A549 (cell line): ENCODE measurements around the gene UBE2G2. TPM values are rescaled to one million over a fixed set of nuclear protein-coding genes. Genes with fewer than 3 reads are reported as not detected.

ENCODE experiments used
- ATAC-seq, 2 experiments: fragments of 200-7000 bp in 1 of 2; fragments of >200 bp in 1 of 2; cut with Nextera tagmentation in 1 of 2; cut with Tn5 transposase in 1 of 2; 3 replicates each; pipeline versions ENCODE4 v1.8.0 to v1.9.1; 2018 to 2020; ENCODE audit warnings: mild to moderate bottlenecking in 1 of 2, moderate library complexity in 1 of 2
- CTCF ChIA-PET: fragments of 300-600 bp; sonication (Branson Sonifier 250); formaldehyde crosslinking; extraction: SDS; loops from one replicate; lab custom pipeline; 2021; ENCODE audit warnings: antibody characterized with exemption, inconsistent platforms; lab: Yijun Ruan, JAX
- POLR2A ChIA-PET: fragments of 350-600 bp; formaldehyde crosslinking; extraction: SDS; loops from one replicate; lab custom pipeline; 2021; ENCODE audit warnings: antibody characterized with exemption, inconsistent platforms; lab: Yijun Ruan, JAX
- DNase-seq, 2 experiments: peaks; one replicate each; pipeline versions ENCODE4 v3.0.0 to v3.0.0-alpha.2; 2011 to 2016; ENCODE audit warnings: low read depth in 1 of 2, low spot score in 1 of 2
- FAIRE-seq: peaks from 2 replicates; lab custom pipeline; 2011; peaks lifted over from hg19 to GRCh38; lab: Jason Lieb, UNC
- H3K27ac ChIP-seq, 2 experiments: fragments of >200 bp; sonication (Bioruptor Twin); formaldehyde crosslinking; 3 replicates each; pipeline ENCODE4 v1.5.1; 2016 to 2017
- H3K4me1 ChIP-seq: fragments of >200 bp; sonication (Bioruptor Twin); formaldehyde crosslinking; 3 replicates; pipeline ENCODE4 v1.6.1; 2016
- H3K4me2 ChIP-seq: fragments of >200 bp; sonication (Bioruptor Twin); formaldehyde crosslinking; 3 replicates; pipeline ENCODE4 v1.6.1; 2016
- H3K4me3 ChIP-seq: fragments of >200 bp; sonication (Bioruptor Twin); formaldehyde crosslinking; 3 replicates; pipeline ENCODE4 v1.5.1; 2016
- H3K9me3 ChIP-seq: fragments of >200 bp; sonication (Bioruptor Twin); formaldehyde crosslinking; 3 replicates; pipeline ENCODE4 v1.6.1; 2016
- CBX2 ChIP-seq: fragments of 200-600 bp; sonication (generic); IDR thresholded peaks from 2 replicates; pipeline ENCODE4 v1.6.1; 2016; ENCODE audit warnings: low read depth, mild to moderate bottlenecking, borderline replicate concordance
- CBX8 ChIP-seq: fragments of 200-600 bp; sonication (generic); IDR thresholded peaks from 2 replicates; pipeline ENCODE4 v1.6.1; 2016
- CHD2 ChIP-seq: fragments of 150-350 bp; IDR thresholded peaks from 2 replicates; pipeline ENCODE4 v1.6.1; 2014; ENCODE audit warnings: low read length; ENCODE audit not compliant: partially characterized antibody
- EHMT2 ChIP-seq: fragments of 200-600 bp; sonication (generic); IDR thresholded peaks from 2 replicates; pipeline ENCODE4 v1.6.1; 2016; ENCODE audit warnings: antibody characterized with exemption, low read depth, mild to moderate bottlenecking, moderate library complexity
- ESRRA ChIP-seq: fragments of 150-350 bp; IDR thresholded peaks from 2 replicates; pipeline ENCODE4 v1.6.1; 2014; ENCODE audit warnings: mild to moderate bottlenecking, low read length, borderline replicate concordance
- HES2 ChIP-seq: fragments of >200 bp; sonication (Bioruptor Twin); formaldehyde crosslinking; IDR thresholded peaks from 2 replicates; pipeline ENCODE4 v1.6.1; 2016
- HEYL ChIP-seq: fragments of 250-450 bp; sonication (Bioruptor Pico); IDR thresholded peaks from 2 replicates; pipeline ENCODE4 v1.8.0; 2021; ENCODE audit warnings: mild to moderate bottlenecking, moderate library complexity
- KDM5A ChIP-seq: fragments of 200-600 bp; sonication (generic); IDR thresholded peaks from 2 replicates; pipeline ENCODE4 v1.6.1; 2016; ENCODE audit warnings: antibody characterized with exemption, mild to moderate bottlenecking
- MAFK ChIP-seq: fragments of 450-650 bp; IDR thresholded peaks from 2 replicates; pipeline ENCODE4 v1.6.1; 2014; ENCODE audit not compliant: partially characterized antibody
- MAZ ChIP-seq: fragments of 150-350 bp; IDR thresholded peaks from 2 replicates; pipeline ENCODE4 v1.6.1; 2014; ENCODE audit warnings: antibody characterized with exemption, low read depth, low read length, borderline replicate concordance
- MYC ChIP-seq: IDR thresholded peaks from 2 replicates; pipeline ENCODE4 v1.6.1; 2012; ENCODE audit warnings: mild to moderate bottlenecking, inconsistent platforms, low read length, improper control_type of control experiment, borderline replicate concordance
- NFE2L2 ChIP-seq: fragments of 150-350 bp; conservative IDR thresholded peaks from 2 replicates; pipeline ENCODE4 v1.6.1; 2014; ENCODE audit warnings: low read length
- PHF8 ChIP-seq: fragments of 200-600 bp; sonication (generic); IDR thresholded peaks from 2 replicates; pipeline ENCODE4 v1.6.1; 2016; ENCODE audit warnings: low read depth, mild to moderate bottlenecking, antibody characterized with exemption, moderate library complexity, borderline replicate concordance
- POLR2A ChIP-seq: IDR thresholded peaks from 2 replicates; pipeline ENCODE4 v1.6.1; 2012; ENCODE audit warnings: mild to moderate bottlenecking, low read length
- RAD21 ChIP-seq, 2 experiments: fragments of >200 bp in 1 of 2; sonication (Bioruptor Twin) in 1 of 2; formaldehyde crosslinking in 1 of 2; IDR thresholded peaks in 1 of 2; conservative IDR thresholded peaks in 1 of 2; 2 replicates in 1 of 2; 3 replicates in 1 of 2; pipeline ENCODE4 v1.6.1; 2012 to 2018; ENCODE audit warnings: inconsistent platforms in 1 of 2
- RCOR1 ChIP-seq: fragments of 150-350 bp; IDR thresholded peaks from 2 replicates; pipeline ENCODE4 v1.6.1; 2014; ENCODE audit warnings: antibody characterized with exemption, low read length, low read depth
- RNF2 ChIP-seq: fragments of 200-600 bp; sonication (generic); IDR thresholded peaks from 2 replicates; pipeline ENCODE4 v1.6.1; 2016; ENCODE audit warnings: low read depth, mild to moderate bottlenecking, antibody characterized with exemption, moderate library complexity, borderline replicate concordance
- SMC3 ChIP-seq: fragments of >200 bp; sonication (Bioruptor Twin); formaldehyde crosslinking; IDR thresholded peaks from 3 replicates; pipeline ENCODE4 v1.6.1; 2018; ENCODE audit warnings: inconsistent platforms
- SREBF2 ChIP-seq: fragments of 450-650 bp; IDR thresholded peaks from 2 replicates; pipeline ENCODE4 v1.6.1; 2014; ENCODE audit warnings: mild to moderate bottlenecking, moderate library complexity
- TFCP2L1 ChIP-seq: fragments of 250-450 bp; sonication (Bioruptor Pico); IDR thresholded peaks from 2 replicates; pipeline ENCODE4 v1.5.0; 2021; ENCODE audit warnings: mild to moderate bottlenecking
- TP53 ChIP-seq: fragments of 250-450 bp; sonication (Bioruptor Pico); IDR thresholded peaks from 2 replicates; pipeline ENCODE4 v1.5.0; 2021; ENCODE audit warnings: mild to moderate bottlenecking, moderate library complexity
- ZFP36 ChIP-seq: fragments of 450-650 bp; IDR thresholded peaks from 2 replicates; pipeline ENCODE4 v1.6.1; 2014; ENCODE audit warnings: borderline replicate concordance; ENCODE audit not compliant: partially characterized antibody
- WGBS: methylation state at CpG from one replicate; pipeline ENCODE4 v1.1.6; 2017; ENCODE audit errors: missing lambda C conversion rate; 5-methylcytosine and 5-hydroxymethylcytosine counted together
- polyA plus RNA-seq, 4 experiments: library from polyadenylated mRNA; depleted of rRNA in 3 of 4; stranded (reverse); fragments of >200 nt; fragmentation: RNase III in 1 of 4; extraction: RNeasy Plus Mini Kit Qiagen cat#74134 plus additional on column Dnase treatment in 1 of 4; gene quantifications; 2 replicates in 3 of 4; 3 replicates in 1 of 4; pipeline ENCODE4 v1.2.3, GENCODE V29; 2011 to 2017
- TF ChIP-seq, protein P1 (sequence below): IDR thresholded peaks from 2 replicates; pipeline ENCODE4 v1.6.1; 2012
- TF ChIP-seq, protein P2 (sequence below): fragments of 250-450 bp; sonication (Bioruptor Pico); IDR thresholded peaks from 2 replicates; pipeline ENCODE4 v1.5.0; 2021; ENCODE audit warnings: mild to moderate bottlenecking, moderate library complexity, borderline replicate concordance
- TF ChIP-seq, protein P3 (sequence below): fragments of >200 bp; sonication (Bioruptor Twin); formaldehyde crosslinking; IDR thresholded peaks from 3 replicates; pipeline ENCODE4 v1.5.1; 2016

The UBE2G2 gene
- polyA plus RNA-seq, 2 of the 4 experiments (the other 2 are of a cell fraction): 56.9 to 68.2 TPM

- ATAC-seq (peak; percentile 85 to 89), DNase-seq (peak; percentile 31 to 70), FAIRE-seq (no peak)
- peak overlapping the region; percentile 43 for H3K4me2 ChIP-seq
- WGBS: 10% methylated on average over 2 of the region's 8 CpGs
- no peak overlapping the region for H3K4me3 ChIP-seq
- 0 out of 6 replicates have a peak overlapping the region, but pooled peaks of 1 of the 2 experiments have one; percentile 33 for H3K27ac ChIP-seq
- TF ChIP-seq TP53 (CRISPR knock-in tag) (no peak), HEYL (CRISPR knock-in tag) (no peak), CBX2 (no peak), POLR2A (no peak), EHMT2 (no peak), KDM5A (no peak)
- TF ChIP-seq, protein P1, sequence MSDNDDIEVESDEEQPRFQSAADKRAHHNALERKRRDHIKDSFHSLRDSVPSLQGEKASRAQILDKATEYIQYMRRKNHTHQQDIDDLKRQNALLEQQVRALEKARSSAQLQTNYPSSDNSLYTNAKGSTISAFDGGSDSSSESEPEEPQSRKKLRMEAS: no peak
- TF ChIP-seq, protein P2, sequence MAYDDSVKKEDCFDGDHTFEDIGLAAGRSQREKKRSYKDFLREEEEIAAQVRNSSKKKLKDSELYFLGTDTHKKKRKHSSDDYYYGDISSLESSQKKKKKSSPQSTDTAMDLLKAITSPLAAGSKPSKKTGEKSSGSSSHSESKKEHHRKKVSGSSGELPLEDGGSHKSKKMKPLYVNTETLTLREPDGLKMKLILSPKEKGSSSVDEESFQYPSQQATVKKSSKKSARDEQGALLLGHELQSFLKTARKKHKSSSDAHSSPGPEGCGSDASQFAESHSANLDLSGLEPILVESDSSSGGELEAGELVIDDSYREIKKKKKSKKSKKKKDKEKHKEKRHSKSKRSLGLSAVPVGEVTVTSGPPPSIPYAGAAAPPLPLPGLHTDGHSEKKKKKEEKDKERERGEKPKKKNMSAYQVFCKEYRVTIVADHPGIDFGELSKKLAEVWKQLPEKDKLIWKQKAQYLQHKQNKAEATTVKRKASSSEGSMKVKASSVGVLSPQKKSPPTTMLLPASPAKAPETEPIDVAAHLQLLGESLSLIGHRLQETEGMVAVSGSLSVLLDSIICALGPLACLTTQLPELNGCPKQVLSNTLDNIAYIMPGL (CRISPR knock-in tag): no peak
- TF ChIP-seq, all 56 proteins: peak for 0
- no peaks in the 10 kb centered on the region for H3K9me3 ChIP-seq
- peaks cover 12% of the 10 kb centered on the region for H3K4me1 ChIP-seq
- CTCF ChIA-PET: interaction anchor here (1.5 kb wide), 1 partner anchor 226 kb away, joined by 3 read pairs; no protein-coding TSS in a partner anchor
- POLR2A ChIA-PET: no interaction called here
Observed at GRCh38 chr21:44736291-44737004, 65.2 kb downstream of the UBE2G2 start.

GRCh38 chr21:44735821-44736220, 65.8 kb downstream of the UBE2G2 start:
- DNase-seq (no peak), FAIRE-seq (no peak), ATAC-seq (no peak)
- TF ChIP-seq TP53 (CRISPR knock-in tag) (no peak), MYC (no peak), SMC3 (no peak), HES2 (no peak), ZFP36 (no peak), ESRRA (no peak), MAFK (no peak), RCOR1 (no peak), RAD21 (conservative IDR thresholded peaks at IDR 0.05 in 1 of 2, IDR thresholded peaks at IDR 0.05 in 1 of 2) (no peak), TFCP2L1 (CRISPR knock-in tag) (no peak), CHD2 (no peak), MAZ (no peak), KDM5A (no peak), SREBF2 (no peak), CBX8 (no peak), NFE2L2 (no peak), RNF2 (no peak), PHF8 (no peak)
- TF ChIP-seq, protein P3, sequence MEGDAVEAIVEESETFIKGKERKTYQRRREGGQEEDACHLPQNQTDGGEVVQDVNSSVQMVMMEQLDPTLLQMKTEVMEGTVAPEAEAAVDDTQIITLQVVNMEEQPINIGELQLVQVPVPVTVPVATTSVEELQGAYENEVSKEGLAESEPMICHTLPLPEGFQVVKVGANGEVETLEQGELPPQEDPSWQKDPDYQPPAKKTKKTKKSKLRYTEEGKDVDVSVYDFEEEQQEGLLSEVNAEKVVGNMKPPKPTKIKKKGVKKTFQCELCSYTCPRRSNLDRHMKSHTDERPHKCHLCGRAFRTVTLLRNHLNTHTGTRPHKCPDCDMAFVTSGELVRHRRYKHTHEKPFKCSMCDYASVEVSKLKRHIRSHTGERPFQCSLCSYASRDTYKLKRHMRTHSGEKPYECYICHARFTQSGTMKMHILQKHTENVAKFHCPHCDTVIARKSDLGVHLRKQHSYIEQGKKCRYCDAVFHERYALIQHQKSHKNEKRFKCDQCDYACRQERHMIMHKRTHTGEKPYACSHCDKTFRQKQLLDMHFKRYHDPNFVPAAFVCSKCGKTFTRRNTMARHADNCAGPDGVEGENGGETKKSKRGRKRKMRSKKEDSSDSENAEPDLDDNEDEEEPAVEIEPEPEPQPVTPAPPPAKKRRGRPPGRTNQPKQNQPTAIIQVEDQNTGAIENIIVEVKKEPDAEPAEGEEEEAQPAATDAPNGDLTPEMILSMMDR: no peak
- TF ChIP-seq, protein P1: no peak
- ChIA-PET POLR2A (no interaction called here), CTCF (interaction anchor here (1.5 kb wide), 1 partner anchor 225 kb away, joined by 3 read pairs; no protein-coding TSS in a partner anchor)
- Histone ChIP-seq H3K27ac (no peak overlapping the region), H3K4me3 (no peak overlapping the region), H3K4me2 (no peak overlapping the region), H3K4me1 (peaks cover 12% of the 10 kb centered on the region), H3K9me3 (no peaks in the 10 kb centered on the region)
- WGBS: 77% methylated on average over 6 of the region's 6 CpGs
